Activated T-cell treated with anti-CD3 and anti-CD28 coated beads, Interleukin-2, amount 50 U/mL, for 1 hour (primary cell): ENCODE results near the gene MMP24OS.

Source experiments
- DNase-seq: peaks from one replicate; pipeline ENCODE4 v3.0.0-alpha.2; 2020

MMP24OS gene

GRCh38 chr20:35290186-35290886 is 12.4 kb upstream of the MMP24OS start:
- no peak for DNase-seq

- DNase-seq = no peak
Observed at GRCh38 chr20:35288325-35289060, 10.6 kb upstream of the MMP24OS start.

- DNase-seq = no peak
Observed at GRCh38 chr20:35287509-35288324, 9.8 kb upstream of the MMP24OS start.

GRCh38 chr20:35286899-35287508 is 9.1 kb upstream of the MMP24OS start:
- DNase-seq = no peak

GRCh38 chr20:35286077-35286898 is 8.4 kb upstream of the MMP24OS start:
- no peak for DNase-seq

GRCh38 chr20:35285806-35286076 is 7.8 kb upstream of the MMP24OS start:
- DNase-seq = no peak

GRCh38 chr20:35284992-35285805 is 7.3 kb upstream of the MMP24OS start:
- DNase-seq = no peak

GRCh38 chr20:35284267-35284991 is 6.5 kb upstream of the MMP24OS start, which contains the start of gene EIF6:
Gene EIF6, minus strand, starts transcription at chr20:35284772. Its CDS starts 285 bp downstream, at chr20:35284487.
- DNase-seq = peak; percentile 71

- no peak for DNase-seq
Observed at GRCh38 chr20:35283441-35284266, 5.7 kb upstream of the MMP24OS start.

GRCh38 chr20:35281506-35282101 is 3.7 kb upstream of the MMP24OS start:
- no peak for DNase-seq

- no peak for DNase-seq
Observed at GRCh38 chr20:35280523-35280922, 2.6 kb upstream of the MMP24OS start.

GRCh38 chr20:35279533-35280174 is 1.7 kb upstream of the MMP24OS start:
- DNase-seq = no peak

- DNase-seq = no peak
Observed at GRCh38 chr20:35279040-35279439, 1.1 kb upstream of the MMP24OS start.

GRCh38 chr20:35277127-35277526 is 795 bp downstream of the MMP24OS start:
- no peak for DNase-seq

GRCh38 chr20:35276408-35276807 is 1.5 kb downstream of the MMP24OS start:
- no peak for DNase-seq

- no peak for DNase-seq
Observed at GRCh38 chr20:35275741-35276251, 2.1 kb downstream of the MMP24OS start.

GRCh38 chr20:35274172-35275092 is 3.5 kb downstream of the MMP24OS start:
- DNase-seq = no peak
